ENCODE data around the gene NEK1. TPM values are rescaled to one million over a fixed set of nuclear protein-coding genes. Genes with fewer than 3 reads are reported as not detected.
A peak's percentile ranks its signal among the peaks of the same experiment; 100 is the strongest.
"Not testable (repeated sequence)": the region's sequence is repeated elsewhere in the genome, so short reads cannot be mapped to it uniquely, and the experiment has no call there.

Gene NEK1
- total RNA-seq, 1 donor from 2014 or later: 14.7 TPM

DNA sequence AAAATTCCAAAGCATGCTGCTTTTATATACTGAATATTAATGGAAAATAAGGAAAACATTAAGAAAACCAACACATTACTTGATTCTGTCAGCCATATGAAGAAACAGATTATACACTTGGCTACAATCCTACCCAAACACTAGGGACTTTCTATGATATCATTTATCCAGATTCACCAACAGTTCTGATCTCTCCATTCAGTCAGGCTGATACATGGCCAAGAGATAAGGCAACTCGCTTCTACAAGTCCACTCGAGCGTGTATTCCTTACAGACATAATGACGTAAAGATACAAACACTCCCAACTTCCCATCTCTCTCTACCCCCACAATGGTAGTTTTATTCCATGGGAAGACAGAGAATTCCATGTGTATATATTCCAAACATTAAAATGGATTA lies 44.5 kb downstream of the NEK1 start:
- no peaks in the 10 kb centered on the region for H3K4me1 ChIP-seq
- H3K4me3 ChIP-seq: no peak overlapping the region
- H3K9me3 ChIP-seq: no peaks in the 10 kb centered on the region
- TF ChIP-seq, protein P1, sequence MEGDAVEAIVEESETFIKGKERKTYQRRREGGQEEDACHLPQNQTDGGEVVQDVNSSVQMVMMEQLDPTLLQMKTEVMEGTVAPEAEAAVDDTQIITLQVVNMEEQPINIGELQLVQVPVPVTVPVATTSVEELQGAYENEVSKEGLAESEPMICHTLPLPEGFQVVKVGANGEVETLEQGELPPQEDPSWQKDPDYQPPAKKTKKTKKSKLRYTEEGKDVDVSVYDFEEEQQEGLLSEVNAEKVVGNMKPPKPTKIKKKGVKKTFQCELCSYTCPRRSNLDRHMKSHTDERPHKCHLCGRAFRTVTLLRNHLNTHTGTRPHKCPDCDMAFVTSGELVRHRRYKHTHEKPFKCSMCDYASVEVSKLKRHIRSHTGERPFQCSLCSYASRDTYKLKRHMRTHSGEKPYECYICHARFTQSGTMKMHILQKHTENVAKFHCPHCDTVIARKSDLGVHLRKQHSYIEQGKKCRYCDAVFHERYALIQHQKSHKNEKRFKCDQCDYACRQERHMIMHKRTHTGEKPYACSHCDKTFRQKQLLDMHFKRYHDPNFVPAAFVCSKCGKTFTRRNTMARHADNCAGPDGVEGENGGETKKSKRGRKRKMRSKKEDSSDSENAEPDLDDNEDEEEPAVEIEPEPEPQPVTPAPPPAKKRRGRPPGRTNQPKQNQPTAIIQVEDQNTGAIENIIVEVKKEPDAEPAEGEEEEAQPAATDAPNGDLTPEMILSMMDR (IDR thresholded peaks at IDR 0.05): no peak
- no peak for TF ChIP-seq POLR2AphosphoS5 (IDR thresholded peaks at IDR 0.05; ENCODE audit: insufficient read depth in 1 of 2, low read depth in 1 of 2)
- no peak for TF ChIP-seq POLR2A (IDR thresholded peaks at IDR 0.05)
- no peak for DNase-seq (ENCODE audit: extremely low spot score in 2 of 2)
- H3K36me3 ChIP-seq: peaks cover 0 to 7% of the 10 kb centered on the region in 2 donors
- no peak overlapping the region for H3K27ac ChIP-seq
- intact Hi-C loops (cut with DNase I): no loop called here
- H3K27me3 ChIP-seq: no peaks in the 10 kb centered on the region

DNA sequence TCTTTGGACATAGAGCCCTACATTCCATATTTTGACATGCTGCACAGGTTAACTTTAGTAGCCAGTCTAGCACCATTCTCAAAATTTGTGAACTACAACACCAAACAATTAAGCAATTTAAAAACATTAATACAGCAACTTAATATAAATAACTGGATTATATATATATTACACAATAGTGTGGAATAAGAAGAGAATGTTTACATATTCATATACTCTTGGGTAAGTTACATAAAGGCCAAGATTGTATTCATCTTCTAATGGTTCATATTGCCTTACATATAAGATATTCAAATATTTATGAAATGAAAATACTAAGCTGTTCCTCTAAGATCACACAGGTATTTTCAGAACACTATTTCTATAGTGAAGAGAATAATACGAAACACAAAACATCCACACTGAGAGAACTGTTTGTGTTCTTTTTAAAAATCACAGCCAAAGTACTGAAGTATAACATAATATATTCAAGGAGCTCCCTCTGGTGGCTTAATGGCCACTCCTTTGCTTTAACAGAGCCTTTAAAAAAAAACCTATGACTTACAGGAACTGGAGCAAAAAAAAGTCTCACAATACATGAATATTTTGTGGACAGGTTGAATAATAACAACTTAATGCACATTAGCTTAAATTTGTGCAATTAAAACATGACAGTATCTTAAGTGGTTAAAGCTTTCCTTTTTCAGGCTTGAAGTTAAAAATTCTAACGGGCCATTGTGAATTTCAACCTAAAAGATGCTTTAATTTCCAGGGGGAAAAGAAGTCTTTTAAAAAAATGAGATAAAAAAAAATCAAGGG lies 46.2 kb downstream of the NEK1 start:
- no peaks in the 10 kb centered on the region for H3K4me1 ChIP-seq

DNA sequence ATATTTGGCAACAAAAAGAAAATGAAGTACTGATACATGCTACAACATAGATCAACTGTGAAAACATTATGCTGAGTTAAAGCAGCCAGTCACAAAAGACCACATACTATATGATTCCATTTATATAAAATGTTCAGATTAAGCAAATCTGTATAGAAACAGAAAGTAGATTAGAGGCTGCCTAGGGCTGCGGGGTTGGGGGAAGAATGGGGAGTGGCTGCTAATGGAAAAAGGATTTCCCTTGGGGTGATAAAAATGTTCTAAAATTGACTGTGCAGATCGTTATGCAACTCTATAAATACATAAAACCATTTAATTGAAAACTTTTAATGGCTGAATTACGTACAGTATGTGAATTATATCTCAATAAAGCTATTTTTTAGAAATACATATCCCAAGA lies 46.8 kb downstream of the NEK1 start:
- no peaks in the 10 kb centered on the region for H3K4me1 ChIP-seq
- no peaks in the 10 kb centered on the region for H3K36me3 ChIP-seq
- no peaks in the 10 kb centered on the region for H3K9me3 ChIP-seq
- H3K27ac ChIP-seq: no peak overlapping the region
- intact Hi-C loops (cut with DNase I): no loop called here
- no peak for TF ChIP-seq POLR2AphosphoS5 (IDR thresholded peaks at IDR 0.05; ENCODE audit: insufficient read depth in 1 of 2, low read depth in 1 of 2)
- TF ChIP-seq POLR2A (IDR thresholded peaks at IDR 0.05): no peak
- TF ChIP-seq, protein P1 (IDR thresholded peaks at IDR 0.05): no peak
- no peaks in the 10 kb centered on the region for H3K27me3 ChIP-seq
- H3K4me3 ChIP-seq: no peak overlapping the region
- no peak for DNase-seq (ENCODE audit: extremely low spot score in 2 of 2)

More for the DNA sequence above, 46.2 kb downstream of the NEK1 start:
- no peaks in the 10 kb centered on the region for H3K9me3 ChIP-seq
- H3K27me3 ChIP-seq: no peaks in the 10 kb centered on the region
- intact Hi-C loops (cut with DNase I): no loop called here
- H3K27ac ChIP-seq: no peak overlapping the region
- TF ChIP-seq, protein P1 (IDR thresholded peaks at IDR 0.05): peak; percentile 26 to 60 (median 52)
- no peak for TF ChIP-seq POLR2AphosphoS5 (IDR thresholded peaks at IDR 0.05; ENCODE audit: insufficient read depth in 1 of 2, low read depth in 1 of 2)
- no peak for TF ChIP-seq POLR2A (IDR thresholded peaks at IDR 0.05)
- DNase-seq (ENCODE audit: extremely low spot score in 2 of 2): no peak
- H3K36me3 ChIP-seq: no peaks in the 10 kb centered on the region
- no peak overlapping the region for H3K4me3 ChIP-seq

DNA sequence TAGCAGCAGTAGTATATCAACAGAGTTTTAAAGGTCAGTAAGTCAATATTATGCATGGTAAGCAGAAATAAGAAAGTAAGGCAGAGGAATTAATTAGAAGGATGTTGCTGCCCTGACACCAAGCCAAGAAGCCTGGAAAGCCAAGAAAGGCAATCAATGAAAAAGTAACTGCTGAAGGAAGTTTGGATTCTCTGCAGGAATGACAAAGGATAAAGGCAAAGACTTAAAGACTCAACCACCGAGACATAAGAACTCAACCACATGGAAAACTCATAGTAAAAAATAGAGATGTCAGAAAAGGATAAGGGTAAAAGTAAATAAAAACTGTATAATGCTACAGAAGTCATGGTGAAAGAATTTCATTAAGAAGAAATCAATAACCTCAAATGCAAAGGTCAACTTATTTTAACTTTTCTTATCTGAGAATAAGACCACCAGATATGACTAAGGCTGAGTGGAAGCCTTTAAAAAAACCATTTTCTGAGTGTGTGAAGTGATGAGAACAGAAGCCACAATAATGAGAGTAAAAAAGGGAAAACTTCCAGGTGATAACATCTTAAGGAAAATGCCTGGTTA lies 55.2 kb downstream of the NEK1 start:
- H3K27me3 ChIP-seq: no peaks in the 10 kb centered on the region
- intact Hi-C loops (cut with DNase I): no loop called here
- no peak for TF ChIP-seq POLR2AphosphoS5 (IDR thresholded peaks at IDR 0.05; ENCODE audit: insufficient read depth in 1 of 2, low read depth in 1 of 2)
- no peak for TF ChIP-seq POLR2A (IDR thresholded peaks at IDR 0.05)
- TF ChIP-seq, protein P1 (IDR thresholded peaks at IDR 0.05): no peak
- no peaks in the 10 kb centered on the region for H3K9me3 ChIP-seq
- DNase-seq (ENCODE audit: extremely low spot score in 2 of 2): no peak
- no peak overlapping the region for H3K27ac ChIP-seq
- H3K4me3 ChIP-seq: no peak overlapping the region
- peaks cover 0 to 38% of the 10 kb centered on the region in 2 donors for H3K36me3 ChIP-seq
- H3K4me1 ChIP-seq: no peaks in the 10 kb centered on the region

DNA sequence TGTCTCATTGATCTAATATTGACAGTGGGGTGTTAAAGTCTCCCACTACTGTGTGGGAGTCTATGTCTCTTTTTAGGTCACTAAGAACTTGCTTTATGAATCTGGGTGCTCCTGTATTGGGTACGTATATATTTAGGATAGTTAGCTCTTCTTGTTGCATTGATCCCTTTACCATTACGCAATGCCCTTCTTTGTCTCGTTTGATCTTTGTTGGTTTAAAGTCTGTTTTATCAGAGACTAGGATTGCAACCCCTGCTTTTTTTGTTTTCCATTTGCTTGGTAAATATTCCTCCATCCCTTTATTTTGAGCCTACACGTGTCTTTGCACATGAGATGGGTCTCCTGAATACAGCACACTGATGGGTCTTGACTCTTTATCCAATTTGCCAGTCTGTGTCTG lies 65.8 kb downstream of the NEK1 start:
- intact Hi-C loops (cut with DNase I): not testable (repeated sequence)

More for the DNA sequence above, 65.8 kb downstream of the NEK1 start:
- peaks cover 0 to 26% of the 10 kb centered on the region in 2 donors for H3K36me3 ChIP-seq
- not testable (repeated sequence) for H3K9me3 ChIP-seq; H3K27ac ChIP-seq; H3K4me1 ChIP-seq; H3K27me3 ChIP-seq; H3K4me3 ChIP-seq; DNase-seq (ENCODE audit: extremely low spot score in 2 of 2)
